NCI-H1694 treated with DMSO at 0.1 percent for 48 hours (cell line): Measurements from ENCODE around the gene MB21D2.

Experiments used
- DNase-seq: peaks from one replicate; lab custom pipeline; 2025; lab: John Stamatoyannopoulos, UW

MB21D2 gene

GRCh38 chr3:192833177-192833890 is 84.3 kb downstream of the MB21D2 start:
- no peak for DNase-seq

DNA sequence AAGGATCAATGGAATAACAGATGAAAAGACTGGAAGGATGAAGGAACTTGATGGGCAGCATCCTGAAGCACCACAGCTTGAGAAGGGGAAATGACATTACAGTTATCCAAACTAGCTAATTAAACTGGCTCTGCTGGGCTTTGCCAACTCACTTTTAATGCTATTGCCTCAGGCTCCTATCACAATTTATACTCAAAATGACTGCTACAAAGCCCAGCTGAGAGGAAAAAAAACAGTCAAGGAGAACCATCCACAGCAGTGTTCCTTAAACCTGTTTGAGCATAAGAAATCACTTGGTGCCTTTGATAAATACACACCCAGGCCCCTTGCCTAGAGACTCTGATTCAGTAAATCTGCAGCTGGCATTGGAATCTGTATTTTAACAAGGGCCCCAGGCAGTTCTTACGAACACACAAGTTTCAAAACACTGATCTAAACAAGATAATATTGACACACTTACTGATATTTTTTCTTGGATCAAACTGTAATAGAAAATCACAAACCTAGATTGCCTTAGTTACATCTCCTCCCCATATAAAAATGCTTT is 85.8 kb downstream of the MB21D2 start:
- no peak for DNase-seq

GRCh38 chr3:192831111-192831644 is 86.5 kb downstream of the MB21D2 start:
- no peak for DNase-seq

DNA sequence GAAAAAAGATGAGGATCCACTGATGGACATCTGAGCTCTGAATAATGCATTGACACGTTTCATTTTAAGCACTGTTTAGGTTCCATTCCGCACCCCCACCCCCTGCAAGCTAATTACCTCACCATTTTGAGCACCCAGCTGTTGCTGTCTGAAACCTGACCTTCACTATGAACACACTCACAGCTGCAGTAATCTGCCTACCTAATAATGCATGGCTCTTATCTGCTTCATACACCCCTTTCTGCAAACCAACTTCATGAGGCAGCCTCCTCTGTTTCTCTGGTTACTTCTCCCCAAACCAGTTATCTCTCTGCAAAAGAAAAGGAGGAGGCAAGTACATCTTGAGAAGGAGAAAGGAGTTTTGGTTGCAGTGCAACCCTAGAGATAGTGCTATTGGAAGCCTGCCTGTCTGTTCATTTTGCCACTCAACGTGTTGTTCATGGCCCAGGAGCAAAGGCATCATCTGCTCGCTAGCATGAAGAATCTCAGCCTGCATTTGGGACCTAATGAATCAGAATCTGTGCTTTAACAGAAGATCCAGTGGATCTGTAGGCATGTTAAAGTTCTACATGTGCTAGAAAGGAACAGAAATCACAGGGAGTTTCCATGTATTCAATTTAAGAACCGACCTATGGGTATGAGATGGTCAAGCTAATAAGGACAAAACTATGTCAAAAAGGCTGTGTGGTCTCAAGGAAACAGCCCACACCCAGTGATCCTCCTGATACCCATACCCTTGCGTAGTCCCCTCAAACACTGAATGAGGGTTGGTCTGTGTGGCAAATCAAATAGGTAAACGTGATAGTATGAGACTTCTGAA is 87.2 kb downstream of the MB21D2 start:
- peak; percentile 8 for DNase-seq

GRCh38 chr3:192827863-192828594 is 89.6 kb downstream of the MB21D2 start:
- DNase-seq, result no peak

- DNase-seq, result no peak
Observed at GRCh38 chr3:192827208-192827607, 90.4 kb downstream of the MB21D2 start.

GRCh38 chr3:192826214-192827006 is 91.2 kb downstream of the MB21D2 start:
- no peak for DNase-seq

- DNase-seq, result peak; percentile 96
Observed at GRCh38 chr3:192825657-192826200, 91.9 kb downstream of the MB21D2 start.

GRCh38 chr3:192825216-192825615 is 92.4 kb downstream of the MB21D2 start:
- DNase-seq, result no peak

DNA sequence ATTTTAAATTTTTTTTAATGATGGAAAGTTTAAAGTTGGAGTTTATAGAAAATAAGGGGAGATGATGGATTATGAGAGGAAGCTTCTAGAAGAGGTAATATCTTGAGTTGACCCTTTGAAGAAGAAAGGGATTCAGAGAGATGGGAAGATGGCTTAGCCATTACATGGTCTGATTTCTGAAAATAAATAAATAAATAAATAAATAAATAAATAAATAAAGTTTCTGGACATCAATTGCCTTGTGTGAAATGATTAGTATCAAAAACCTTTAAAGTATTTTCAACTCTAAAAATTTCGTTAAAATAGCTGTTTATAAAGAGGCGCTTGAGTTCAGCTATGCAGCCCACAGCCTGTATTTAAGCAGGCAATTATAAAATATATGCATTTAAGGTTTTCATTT is 93.3 kb downstream of the MB21D2 start:
- DNase-seq, result no peak

GRCh38 chr3:192821161-192821560 is 96.5 kb downstream of the MB21D2 start:
- no peak for DNase-seq

GRCh38 chr3:192820161-192820560 is 97.5 kb downstream of the MB21D2 start:
- no peak for DNase-seq

GRCh38 chr3:192819001-192819569 is 98.6 kb downstream of the MB21D2 start:
- no peak for DNase-seq

DNA sequence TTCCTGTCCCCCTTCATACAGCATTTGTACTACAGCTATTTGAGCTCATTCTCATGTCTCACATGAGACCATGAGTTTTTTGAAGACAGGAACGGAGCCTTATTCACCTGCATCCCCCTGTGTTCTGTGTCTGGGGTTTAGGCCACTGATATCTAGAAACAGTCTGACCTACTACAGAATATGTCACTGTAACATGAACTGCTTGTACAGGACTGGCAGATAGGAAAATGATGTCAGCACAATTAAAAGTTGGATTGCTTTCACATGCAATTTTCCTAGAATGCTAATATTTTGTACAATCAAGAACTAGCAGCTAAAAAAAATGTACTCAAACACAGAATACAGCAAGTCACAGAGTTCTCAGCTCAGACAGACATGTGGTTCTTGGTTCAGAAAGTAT is 99.5 kb downstream of the MB21D2 start:
- no peak for DNase-seq

- no peak for DNase-seq
Observed at GRCh38 chr3:192817506-192817905, 100.2 kb downstream of the MB21D2 start.

DNA sequence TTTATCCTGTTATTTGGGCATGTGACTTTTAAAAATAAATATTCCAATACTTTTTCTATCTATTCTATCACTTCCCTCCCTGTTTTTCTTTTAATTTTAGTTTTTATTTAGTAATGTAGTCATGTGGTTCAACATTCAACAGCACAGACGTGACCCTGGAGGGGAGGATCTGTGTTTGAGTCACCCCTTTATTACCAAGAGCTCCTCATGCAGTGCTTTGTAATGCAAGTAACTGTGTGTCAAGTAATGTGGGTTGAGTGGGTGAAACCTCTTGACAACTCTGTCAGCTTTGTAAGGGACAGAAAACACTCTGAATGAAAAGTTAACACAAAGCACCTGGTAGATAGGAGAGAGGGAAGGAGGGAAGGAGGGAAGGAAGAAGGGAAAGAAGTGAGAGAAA is 100.6 kb downstream of the MB21D2 start:
- DNase-seq, result no peak

DNA sequence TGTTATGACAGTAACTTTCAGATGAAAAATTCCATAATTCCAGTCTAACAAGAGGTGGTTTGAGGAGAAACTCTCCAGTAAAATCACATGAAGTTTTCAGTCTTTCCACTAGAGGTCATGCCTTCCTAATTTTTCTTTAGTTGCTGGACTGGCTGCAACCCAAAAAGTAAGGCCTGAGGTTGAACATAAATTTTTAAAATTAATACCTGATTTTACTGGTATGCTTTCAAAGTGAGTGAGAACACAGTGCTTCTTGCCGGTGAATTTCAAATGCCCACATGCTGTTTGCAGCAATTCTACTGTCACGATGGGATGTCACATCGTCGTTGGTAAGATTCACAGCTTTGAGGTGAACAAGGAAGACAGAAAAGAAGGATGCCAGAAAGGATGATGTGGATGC is 101.3 kb downstream of the MB21D2 start:
- DNase-seq, result peak; percentile 43

GRCh38 chr3:192812743-192813383 is 104.8 kb downstream of the MB21D2 start:
- DNase-seq, result peak; percentile 8

- no peak for DNase-seq
Observed at GRCh38 chr3:192805711-192806110, 111.9 kb downstream of the MB21D2 start.

GRCh38 chr3:192804502-192804901 is 113.2 kb downstream of the MB21D2 start:
- no peak for DNase-seq
